H1 (cell line): ENCODE results near the gene MILR1. TPM values are rescaled to one million over a fixed set of nuclear protein-coding genes. Genes with fewer than 3 reads are reported as not detected.

Experiments
- CTCF ChIP-seq, 3 experiments: IDR thresholded peaks; 1 replicate in 2 of 3; 2 replicates in 1 of 3; pipeline versions ENCODE4 v1.5.1 to v1.6.1; 2011; ENCODE audit warnings: low read length in 3 of 3, mild to moderate bottlenecking in 3 of 3, inconsistent platforms in 2 of 3, low read depth in 1 of 3, moderate library complexity in 1 of 3; ENCODE audit not compliant: insufficient read depth in 1 of 3; ENCODE audit errors: control extremely low read depth in 1 of 3
- EGR1 ChIP-seq: IDR thresholded peaks from 2 replicates; pipeline ENCODE4 v1.6.1; 2011; ENCODE audit warnings: low read depth, low read length, borderline replicate concordance
- POLR2A ChIP-seq, 2 experiments: IDR thresholded peaks; 1 replicate in 1 of 2; 2 replicates in 1 of 2; pipeline ENCODE4 v1.6.1; 2011; ENCODE audit warnings: low read depth in 2 of 2, low read length in 2 of 2, mild to moderate bottlenecking in 2 of 2; ENCODE audit errors: control extremely low read depth in 1 of 2
- POLR2AphosphoS5 ChIP-seq: IDR thresholded peaks from 2 replicates; pipeline ENCODE4 v1.6.1; 2011; ENCODE audit warnings: low read depth, low read length
- SIX5 ChIP-seq: IDR thresholded peaks from 2 replicates; pipeline ENCODE4 v1.6.1; 2011; ENCODE audit warnings: mild to moderate bottlenecking, low read depth, low read length
- ZNF274 ChIP-seq: IDR thresholded peaks from 2 replicates; pipeline ENCODE4 v1.7.0; 2012; ENCODE audit warnings: low read length, borderline replicate concordance; ENCODE audit errors: extremely low read depth
- polyA plus RNA-seq, 7 experiments: library from polyadenylated mRNA; depleted of rRNA in 3 of 7; stranded (reverse) in 5 of 7; unstranded in 2 of 7; fragments of >200 nt in 5 of 7; fragments of 200-250 nt in 2 of 7; gene quantifications; 1 replicate in 5 of 7; 2 replicates in 1 of 7; 4 replicates in 1 of 7; pipeline versions ENCODE4 v1.2.1 to v1.2.3, GENCODE V29; 2011 to 2013; ENCODE audit warnings: missing spikeins in 2 of 7, mixed read lengths in 2 of 7
- total RNA-seq: library from RNA; stranded (reverse); fragmentation: NEBNext Ultra II Directional; extraction: Animal tissue kit (Norgen Biotek cat#: 25700); gene quantifications from 2 replicates; pipeline ENCODE4 v1.2.1, GENCODE V29; 2021

The MILR1 gene
- total and polyA plus RNA-seq, 2 of the 8 experiments (the other 6 are each of a cell fraction or from before 2014, with no cell fraction given) = not detected

- TF ChIP-seq CTCF (IDR thresholded peaks at IDR 0.05; ENCODE audit: control extremely low read depth in 1 of 3, insufficient read depth in 1 of 3, low read depth in 1 of 3, low read length in 3 of 3) (no peak), EGR1 (no peak), POLR2AphosphoS5 (no peak; the same call in 1 of the 2 replicates), ZNF274 (no peak), POLR2A (IDR thresholded peaks at IDR 0.05; ENCODE audit: control extremely low read depth in 1 of 2, low read depth in 2 of 2, low read length in 2 of 2) (0 out of 3 replicates have a peak, but pooled peaks of 1 of the 2 experiments have one; percentile 11), SIX5 (no peak)
Observed at GRCh38 chr17:64497565-64498035, 48.7 kb downstream of the MILR1 start (continued).
